GM12801 (cell line): ENCODE data around the gene SCAMP3.

Experiments used
- CTCF ChIP-seq: IDR thresholded peaks from one replicate; pipeline ENCODE4 v1.5.1; 2011; ENCODE audit warnings: control low read depth; ENCODE audit not compliant: insufficient read length; ENCODE audit errors: extremely low read depth

Gene SCAMP3

DNA sequence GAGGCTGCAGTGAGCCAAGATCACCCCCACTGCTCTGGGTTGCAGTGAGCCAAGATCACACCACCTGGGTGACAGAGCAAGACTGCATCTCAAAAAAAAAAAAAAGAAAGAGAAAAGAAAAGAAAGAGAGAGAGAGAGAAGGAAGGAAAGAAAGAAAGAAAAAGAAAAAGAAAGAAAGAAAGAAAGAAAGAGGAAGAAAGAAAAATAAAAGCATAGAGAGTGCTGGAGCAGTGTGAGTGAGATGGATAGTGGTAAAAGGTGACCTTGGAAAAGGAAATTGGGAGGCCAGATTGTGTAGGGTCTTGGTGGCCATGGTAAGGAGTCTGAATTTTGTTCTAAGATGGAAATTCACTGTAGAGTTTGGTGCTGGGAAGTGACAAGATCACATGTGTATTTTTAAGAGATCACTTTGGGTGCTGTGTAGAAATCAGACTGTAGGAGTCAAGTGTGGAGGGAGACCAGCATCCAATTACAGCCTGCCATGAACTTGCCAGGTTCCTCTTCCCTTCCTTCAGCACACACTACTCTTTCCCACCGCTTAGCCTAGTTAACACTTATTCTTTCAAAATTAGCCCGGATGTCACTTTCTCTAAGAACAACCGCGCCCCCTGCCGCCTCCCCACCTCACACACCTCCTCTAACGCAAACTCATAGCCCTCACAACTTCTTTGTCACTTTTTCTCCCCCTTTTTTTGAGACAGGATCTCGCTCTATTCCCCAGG is 35.8 kb downstream of the SCAMP3 start:
- no peak for TF ChIP-seq CTCF

GRCh38 chr1:155223047-155223446 is 39.1 kb downstream of the SCAMP3 start:
- TF ChIP-seq CTCF = no peak

GRCh38 chr1:155219592-155220031 is 42.5 kb downstream of the SCAMP3 start:
- no peak for TF ChIP-seq CTCF

DNA sequence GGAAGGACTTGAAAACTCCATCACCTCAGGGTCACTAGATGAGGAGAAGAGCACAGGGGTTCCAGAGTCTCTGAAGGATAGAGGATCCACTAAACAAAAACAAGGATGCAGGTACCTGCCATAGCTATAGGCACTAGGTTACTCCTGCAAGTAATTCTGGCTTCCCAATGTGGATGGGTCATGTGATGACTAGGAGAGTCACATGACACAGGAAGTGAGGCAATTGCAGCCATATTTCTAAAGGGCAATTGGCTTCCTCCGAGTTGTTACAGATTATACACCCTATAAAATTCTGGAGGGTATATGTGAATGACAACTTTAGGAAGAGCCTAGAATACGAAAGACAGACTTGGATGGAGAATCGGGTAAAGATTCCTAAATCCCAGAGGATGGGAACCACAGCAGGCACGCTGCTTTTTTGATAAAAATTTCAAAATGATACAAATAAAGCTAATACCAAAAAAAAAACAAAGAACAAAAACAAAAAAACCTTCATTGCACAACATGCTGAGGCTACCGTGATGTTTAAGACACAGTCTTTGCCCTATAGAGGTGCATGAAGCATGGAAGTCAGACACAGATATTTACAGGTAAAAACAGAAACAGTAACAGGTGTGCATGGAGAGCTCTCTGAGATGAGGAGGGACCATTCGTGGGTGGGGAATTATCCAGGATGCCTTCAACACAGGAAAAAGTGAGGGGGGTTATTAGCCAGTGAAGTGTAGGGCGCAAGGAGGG is 43.1 kb downstream of the SCAMP3 start:
- TF ChIP-seq CTCF = no peak

DNA sequence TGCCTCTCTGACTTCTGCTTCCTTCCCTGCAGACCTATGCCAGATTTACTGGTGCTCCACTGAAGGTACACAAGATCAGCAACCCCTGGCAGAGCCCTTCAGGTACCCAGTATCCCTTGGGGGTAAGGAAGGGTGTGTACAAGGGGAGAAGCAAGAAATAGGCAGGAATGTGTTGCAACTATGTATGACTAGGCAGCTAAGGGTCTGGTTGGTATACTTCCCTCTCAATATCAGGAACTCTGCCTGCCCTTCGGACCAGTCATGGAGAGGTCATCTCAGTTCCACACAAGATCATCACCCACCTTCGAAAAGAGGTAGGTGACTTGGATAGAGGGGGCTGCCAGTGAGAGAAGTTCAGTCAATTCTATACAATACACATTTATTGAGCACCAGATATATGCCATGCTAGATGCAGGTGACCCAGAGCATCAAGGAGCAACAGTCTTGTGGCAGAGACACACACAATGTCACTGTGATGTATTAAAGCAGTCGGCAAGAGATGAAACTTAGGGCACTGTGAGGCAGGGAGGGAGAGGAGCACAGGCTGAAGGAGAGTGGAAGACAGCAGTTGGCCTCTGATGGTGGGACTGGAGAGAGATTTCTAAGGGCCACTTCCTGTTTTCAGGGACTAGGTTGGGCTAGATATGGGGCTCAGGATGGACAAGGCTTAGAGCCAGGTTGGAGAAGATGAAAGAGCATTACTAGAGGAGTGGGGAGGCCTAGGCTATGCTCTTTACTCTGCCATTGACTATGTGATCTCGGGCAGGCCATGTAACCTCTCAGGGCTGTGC is 51.7 kb downstream of the SCAMP3 start:
- TF ChIP-seq CTCF = no peak

GRCh38 chr1:155209312-155209721 is 52.8 kb downstream of the SCAMP3 start:
- no peak for TF ChIP-seq CTCF
